ENCODE data around the gene KLF1. TPM values are rescaled to one million over a fixed set of nuclear protein-coding genes. Genes with fewer than 3 reads are reported as not detected.
A peak's percentile ranks its signal among the peaks of the same experiment; 100 is the strongest.

Gene KLF1
- total and polyA plus RNA-seq, 10 of the 15 experiments (the other 5 are each of a cell fraction or from before 2014, with no cell fraction given) = 0.04 to 0.38 (median 0.08) TPM; not detected in 3

DNA sequence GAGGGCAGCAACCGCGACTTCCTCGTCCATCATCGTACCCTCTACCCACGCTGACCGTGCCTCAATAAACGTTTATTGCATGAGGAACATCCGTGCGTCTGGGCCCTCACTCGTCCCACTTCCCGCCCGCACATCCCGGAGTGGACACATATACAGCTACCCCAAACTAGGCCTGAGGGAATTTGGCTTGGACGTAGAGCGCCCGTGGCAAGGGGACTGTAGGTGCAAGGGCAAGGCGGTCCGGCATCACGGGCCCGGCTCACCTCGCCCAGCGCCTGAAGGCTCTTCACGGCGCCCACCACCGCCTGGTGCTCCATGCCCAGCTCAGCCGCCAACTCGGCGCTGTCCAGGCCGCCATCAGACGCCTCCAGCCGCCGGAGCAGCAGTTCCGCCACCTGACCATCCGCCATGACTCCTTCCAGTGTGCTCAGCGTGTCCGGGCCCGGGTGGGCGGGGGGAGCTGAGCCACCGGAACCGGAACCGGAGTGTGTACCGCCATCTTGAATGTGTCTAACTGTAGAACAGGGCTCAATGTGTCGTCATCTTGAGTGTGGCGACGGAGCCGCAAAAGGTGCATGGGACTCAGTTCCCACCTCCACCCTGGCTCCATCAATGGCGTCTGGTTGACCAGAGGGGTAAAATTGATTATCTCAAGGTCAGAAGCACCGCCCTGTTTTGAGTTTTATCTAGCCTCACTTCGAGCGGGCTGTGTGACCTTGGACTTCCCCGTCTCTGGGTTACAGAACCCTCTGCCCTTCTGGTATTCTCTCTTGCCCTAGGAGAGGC is 46.5 kb upstream of the KLF1 start, which contains the start of gene FARSA (continued):
- TF ChIP-seq ATF7 (IDR thresholded peaks at IDR 0.05; ENCODE audit: low read depth) (0 out of 2 replicates have a peak, but pooled peaks have one; percentile 46), CHD1 (IDR thresholded peaks at IDR 0.05; ENCODE audit: low read depth, low read length) (0 out of 2 replicates have a peak, but pooled peaks have one; percentile 28), SUZ12 (IDR thresholded peaks at IDR 0.05; ENCODE audit: unreplicated experiment) (no peak), IKZF1 (conservative IDR thresholded peaks at IDR 0.05) (peak; percentile 82), PBX3 (IDR thresholded peaks at IDR 0.05; ENCODE audit: insufficient replicate concordance, low read depth, low read length) (no peak), SIN3A (IDR thresholded peaks at IDR 0.05; ENCODE audit: low read depth, low read length) (peak; percentile 85), MAX (IDR thresholded peaks at IDR 0.05; ENCODE audit: low read depth, low read length) (peak; percentile 80), MYB (IDR thresholded peaks at IDR 0.05; ENCODE audit: borderline replicate concordance, low read depth, low read length) (no peak; the same call in 1 of the 2 replicates), RAD21 (IDR thresholded peaks at IDR 0.05; ENCODE audit: insufficient read depth, low read depth, low read length) (no peak), IRF5 (IDR thresholded peaks at IDR 0.05; ENCODE audit: borderline replicate concordance) (no peak), MXI1 (IDR thresholded peaks at IDR 0.05; ENCODE audit: low read depth, low read length) (peak; percentile 93), NR2C1 (IDR thresholded peaks at IDR 0.05) (peak; percentile 93), POLR2AphosphoS2 (IDR thresholded peaks at IDR 0.05; ENCODE audit: low read depth, low read length) (peak; percentile 83), PAX5 (IDR thresholded peaks at IDR 0.05; ENCODE audit: borderline replicate concordance, low read depth, low read length) (peak; percentile 55; the same call in 1 of the 2 replicates), TARDBP (IDR thresholded peaks at IDR 0.05; ENCODE audit: borderline replicate concordance) (peak; percentile 85; the same call in 1 of the 2 replicates), SMARCA5 (IDR thresholded peaks at IDR 0.05) (no peak), BCL3 (IDR thresholded peaks at IDR 0.05; ENCODE audit: borderline replicate concordance, insufficient read depth, low read depth, low read length, poor library complexity, severe bottlenecking) (no peak), RFX5 (IDR thresholded peaks at IDR 0.05; ENCODE audit: low read depth, low read length) (no peak; the same call in 1 of the 2 replicates), ASH2L (IDR thresholded peaks at IDR 0.05; ENCODE audit: borderline replicate concordance, low read depth) (0 out of 2 replicates have a peak, but pooled peaks have one; percentile 63)
- TF ChIP-seq, protein P1, sequence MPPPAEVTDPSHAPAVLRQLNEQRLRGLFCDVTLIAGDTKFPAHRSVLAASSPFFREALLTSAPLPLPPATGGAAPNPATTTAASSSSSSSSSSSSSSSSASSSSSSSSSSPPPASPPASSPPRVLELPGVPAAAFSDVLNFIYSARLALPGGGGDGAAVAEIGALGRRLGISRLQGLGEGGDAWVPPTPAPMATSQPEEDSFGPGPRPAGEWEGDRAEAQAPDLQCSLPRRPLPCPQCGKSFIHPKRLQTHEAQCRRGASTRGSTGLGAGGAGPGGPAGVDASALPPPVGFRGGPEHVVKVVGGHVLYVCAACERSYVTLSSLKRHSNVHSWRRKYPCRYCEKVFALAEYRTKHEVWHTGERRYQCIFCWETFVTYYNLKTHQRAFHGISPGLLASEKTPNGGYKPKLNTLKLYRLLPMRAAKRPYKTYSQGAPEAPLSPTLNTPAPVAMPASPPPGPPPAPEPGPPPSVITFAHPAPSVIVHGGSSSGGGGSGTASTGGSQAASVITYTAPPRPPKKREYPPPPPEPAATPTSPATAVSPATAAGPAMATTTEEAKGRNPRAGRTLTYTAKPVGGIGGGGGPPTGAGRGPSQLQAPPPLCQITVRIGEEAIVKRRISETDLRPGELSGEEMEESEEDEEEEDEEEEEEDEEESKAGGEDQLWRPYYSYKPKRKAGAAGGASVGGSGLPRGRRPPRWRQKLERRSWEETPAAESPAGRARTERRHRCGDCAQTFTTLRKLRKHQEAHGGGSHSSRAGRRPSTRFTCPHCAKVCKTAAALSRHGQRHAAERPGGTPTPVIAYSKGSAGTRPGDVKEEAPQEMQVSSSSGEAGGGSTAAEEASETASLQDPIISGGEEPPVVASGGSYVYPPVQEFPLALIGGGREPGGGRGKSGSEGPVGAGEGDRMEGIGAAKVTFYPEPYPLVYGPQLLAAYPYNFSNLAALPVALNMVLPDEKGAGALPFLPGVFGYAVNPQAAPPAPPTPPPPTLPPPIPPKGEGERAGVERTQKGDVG (CRISPR knock-in tag; IDR thresholded peaks at IDR 0.05) = no peak
